Bone marrow (tissue), 2 donors: ENCODE data around the gene TBX5.

Source experiments
- DNase-seq, 2 donors: peaks; one replicate each; lab custom pipeline; 2025; lab: John Stamatoyannopoulos, UW

The TBX5 gene

GRCh38 chr12:114405519-114406271, at the start of gene TBX5:
Gene TBX5, minus strand, starts transcription at chr12:114406144. Its CDS starts 2,246 bp downstream, at chr12:114403898.
- DNase-seq: no peak

- DNase-seq: no peak
These were observed 45.7 kb upstream of the TBX5 start for GRCh38 chr12:114451657-114452056.

GRCh38 chr12:114450515-114451300, 44.8 kb upstream of the TBX5 start:
- no peak for DNase-seq

GRCh38 chr12:114450019-114450418, 44.1 kb upstream of the TBX5 start:
- no peak for DNase-seq

GRCh38 chr12:114448618-114448933, 42.6 kb upstream of the TBX5 start:
- no peak for DNase-seq

GRCh38 chr12:114447799-114448617, 42.1 kb upstream of the TBX5 start:
- DNase-seq: no peak

- no peak for DNase-seq
These were observed 41.4 kb upstream of the TBX5 start for GRCh38 chr12:114447274-114447716.

GRCh38 chr12:114445401-114446323, 39.7 kb upstream of the TBX5 start:
- DNase-seq: no peak

GRCh38 chr12:114444422-114445279, 38.7 kb upstream of the TBX5 start:
- no peak for DNase-seq

- no peak for DNase-seq
These were observed 37.9 kb upstream of the TBX5 start for GRCh38 chr12:114443607-114444421.

- no peak for DNase-seq
These were observed 36.6 kb upstream of the TBX5 start for GRCh38 chr12:114442578-114442977.

- no peak for DNase-seq
These were observed 35.6 kb upstream of the TBX5 start for GRCh38 chr12:114441545-114441944.

GRCh38 chr12:114441039-114441383, 35.1 kb upstream of the TBX5 start:
- no peak for DNase-seq

GRCh38 chr12:114440270-114441038, 34.5 kb upstream of the TBX5 start:
- DNase-seq: no peak

GRCh38 chr12:114439817-114440216, 33.9 kb upstream of the TBX5 start:
- DNase-seq: no peak

- no peak for DNase-seq
These were observed 33.3 kb upstream of the TBX5 start for GRCh38 chr12:114439261-114439683.

- no peak for DNase-seq
These were observed 32.8 kb upstream of the TBX5 start for GRCh38 chr12:114438635-114439256.

GRCh38 chr12:114434341-114434740, 28.4 kb upstream of the TBX5 start:
- no peak for DNase-seq
